ENCODE data around the gene PCBP3. TPM values are rescaled to one million over a fixed set of nuclear protein-coding genes. Genes with fewer than 3 reads are reported as not detected.

Gene PCBP3
- total and polyA plus RNA-seq, 2 of the 13 experiments (the other 11 are each of a cell fraction or from before 2014, with no cell fraction given): not detected

- TF ChIP-seq UBTF (CRISPR knock-in tag; IDR thresholded peaks at IDR 0.05) (peak; percentile 56), ZNF251 (CRISPR knock-in tag; IDR thresholded peaks at IDR 0.05) (0 out of 2 replicates have a peak, but pooled peaks have one; percentile 71), KDM4B (CRISPR knock-in tag; IDR thresholded peaks at IDR 0.05) (no peak), ZBTB3 (CRISPR knock-in tag; IDR thresholded peaks at IDR 0.05; ENCODE audit: borderline replicate concordance, low read depth) (no peak), PLRG1 (conservative IDR thresholded peaks at IDR 0.05) (no peak), GABPA (IDR thresholded peaks at IDR 0.05; ENCODE audit: low read depth, low read length) (no peak), GABPA (CRISPR knock-in tag; IDR thresholded peaks at IDR 0.05; ENCODE audit: low read depth) (no peak), ZNF589 (CRISPR knock-in tag; conservative IDR thresholded peaks at IDR 0.05) (no peak), ZNF232 (CRISPR knock-in tag; IDR thresholded peaks at IDR 0.05; ENCODE audit: borderline replicate concordance) (no peak), TAF15 (IDR thresholded peaks at IDR 0.05; ENCODE audit: low read depth, low read length, poor library complexity, severe bottlenecking) (no peak), MTF1 (CRISPR knock-in tag; IDR thresholded peaks at IDR 0.05) (no peak), ZNF331 (CRISPR knock-in tag; IDR thresholded peaks at IDR 0.05) (peak; percentile 54; the same call in 1 of the 2 replicates), ZBTB8A (CRISPR knock-in tag; IDR thresholded peaks at IDR 0.05; ENCODE audit: borderline replicate concordance, low read depth) (no peak), ZIK1 (CRISPR knock-in tag; IDR thresholded peaks at IDR 0.05; ENCODE audit: borderline replicate concordance, low read depth) (no peak), SMC3 (IDR thresholded peaks at IDR 0.05; ENCODE audit: low read length) (peak; percentile 78), ZBTB1 (CRISPR knock-in tag; IDR thresholded peaks at IDR 0.05; ENCODE audit: borderline replicate concordance) (no peak), HOXD1 (CRISPR knock-in tag; IDR thresholded peaks at IDR 0.05) (no peak), FOSL2 (CRISPR knock-in tag; IDR thresholded peaks at IDR 0.05) (0 out of 2 replicates have a peak, but pooled peaks have one; percentile 18), SP5 (CRISPR knock-in tag; IDR thresholded peaks at IDR 0.05; ENCODE audit: borderline replicate concordance, low read depth) (0 out of 2 replicates have a peak, but pooled peaks have one; percentile 22), CEBPG (CRISPR knock-in tag; IDR thresholded peaks at IDR 0.05) (0 out of 2 replicates have a peak, but pooled peaks have one; percentile 11), STAT5B (CRISPR knock-in tag; IDR thresholded peaks at IDR 0.05) (no peak), ZNF281 (CRISPR knock-in tag; IDR thresholded peaks at IDR 0.05; ENCODE audit: borderline replicate concordance) (no peak), GABPB1 (CRISPR knock-in tag; IDR thresholded peaks at IDR 0.05) (0 out of 2 replicates have a peak, but pooled peaks have one; percentile 31)
- TF ChIP-seq, protein P1, sequence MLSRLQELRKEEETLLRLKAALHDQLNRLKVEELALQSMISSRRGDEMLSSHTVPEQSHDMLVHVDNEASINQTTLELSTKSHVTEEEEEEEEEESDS (CRISPR knock-in tag; IDR thresholded peaks at IDR 0.05; ENCODE audit: borderline replicate concordance): no peak
- TF ChIP-seq, protein P2, sequence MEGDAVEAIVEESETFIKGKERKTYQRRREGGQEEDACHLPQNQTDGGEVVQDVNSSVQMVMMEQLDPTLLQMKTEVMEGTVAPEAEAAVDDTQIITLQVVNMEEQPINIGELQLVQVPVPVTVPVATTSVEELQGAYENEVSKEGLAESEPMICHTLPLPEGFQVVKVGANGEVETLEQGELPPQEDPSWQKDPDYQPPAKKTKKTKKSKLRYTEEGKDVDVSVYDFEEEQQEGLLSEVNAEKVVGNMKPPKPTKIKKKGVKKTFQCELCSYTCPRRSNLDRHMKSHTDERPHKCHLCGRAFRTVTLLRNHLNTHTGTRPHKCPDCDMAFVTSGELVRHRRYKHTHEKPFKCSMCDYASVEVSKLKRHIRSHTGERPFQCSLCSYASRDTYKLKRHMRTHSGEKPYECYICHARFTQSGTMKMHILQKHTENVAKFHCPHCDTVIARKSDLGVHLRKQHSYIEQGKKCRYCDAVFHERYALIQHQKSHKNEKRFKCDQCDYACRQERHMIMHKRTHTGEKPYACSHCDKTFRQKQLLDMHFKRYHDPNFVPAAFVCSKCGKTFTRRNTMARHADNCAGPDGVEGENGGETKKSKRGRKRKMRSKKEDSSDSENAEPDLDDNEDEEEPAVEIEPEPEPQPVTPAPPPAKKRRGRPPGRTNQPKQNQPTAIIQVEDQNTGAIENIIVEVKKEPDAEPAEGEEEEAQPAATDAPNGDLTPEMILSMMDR (CRISPR knock-in tag; IDR thresholded peaks at IDR 0.05): peak; percentile 93
Measured at GRCh38 chr21:45596704-45597318, 46.7 kb upstream of the PCBP3 start (continued).

All from HepG2 (cell line).